ENCODE data around the gene SDC4.
A peak's percentile ranks its signal among the peaks of the same experiment; 100 is the strongest.

SDC4 gene

GRCh38 chr20:45318386-45318939, 29.8 kb downstream of the SDC4 start:
- no peak for DNase-seq (ENCODE audit: low read depth)

- no peak for DNase-seq (ENCODE audit: low read depth)
Observed at GRCh38 chr20:45317826-45318225, 30.4 kb downstream of the SDC4 start.

GRCh38 chr20:45316150-45317080, 31.8 kb downstream of the SDC4 start:
- no peak for DNase-seq (ENCODE audit: low read depth)

GRCh38 chr20:45315672-45316071, 32.6 kb downstream of the SDC4 start:
- DNase-seq (ENCODE audit: low read depth), result no peak

- no peak for DNase-seq (ENCODE audit: low read depth)
Observed at GRCh38 chr20:45313943-45314342, 34.3 kb downstream of the SDC4 start.

DNA sequence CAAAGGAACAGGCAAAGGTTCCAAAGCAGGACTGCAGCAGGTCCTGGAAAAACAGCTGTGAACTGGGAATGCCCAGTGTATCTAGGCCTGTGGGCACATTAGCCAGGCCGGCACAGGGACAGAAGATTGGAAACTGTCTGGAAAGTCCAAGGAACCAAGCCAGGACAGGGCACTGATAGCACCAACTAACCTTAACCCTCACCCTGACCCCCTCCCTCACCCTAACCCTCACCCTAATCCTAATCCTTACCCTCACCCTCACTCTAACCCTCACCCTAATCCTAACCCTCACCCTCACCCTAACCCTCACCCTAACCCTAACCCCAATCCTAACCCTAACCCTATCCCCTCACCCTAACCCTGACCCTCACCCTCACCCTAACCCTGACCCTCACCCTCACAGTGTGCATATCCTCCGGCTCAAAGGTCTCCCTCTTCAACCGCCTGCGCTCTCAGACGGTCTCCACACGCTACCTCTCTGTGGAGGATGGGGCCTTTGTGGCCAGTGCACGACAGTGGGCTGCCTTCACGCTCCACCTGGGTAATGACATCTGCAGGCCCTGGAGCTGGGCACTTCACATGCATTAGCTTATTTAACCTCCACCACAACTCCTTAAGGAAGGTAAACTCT, 35.0 kb downstream of the SDC4 start:
- no peak for DNase-seq (ENCODE audit: low read depth)

DNA sequence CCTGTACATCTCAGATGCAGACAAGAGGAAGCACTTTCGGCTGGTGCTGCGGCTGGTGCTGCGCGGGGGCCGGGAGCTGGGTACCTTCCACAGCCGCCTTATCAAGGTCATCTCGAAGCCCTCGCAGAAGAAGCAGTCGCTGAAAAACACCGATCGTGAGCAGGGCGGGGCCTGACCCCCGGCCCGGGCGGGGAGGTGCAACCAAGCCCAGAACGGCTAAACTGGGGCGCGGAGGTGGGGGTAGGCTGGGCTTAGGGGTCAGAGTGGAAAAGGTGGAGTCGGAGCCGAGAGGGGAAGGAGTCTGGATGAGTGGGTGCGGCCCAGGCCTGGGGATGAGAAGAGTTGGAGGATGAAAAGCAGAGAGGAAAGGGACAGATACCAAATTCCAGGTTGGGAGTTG, 36.0 kb downstream of the SDC4 start:
- DNase-seq (ENCODE audit: low read depth), result no peak

- DNase-seq (ENCODE audit: low read depth), result peak; percentile 60
Observed at GRCh38 chr20:45311589-45312211, 36.5 kb downstream of the SDC4 start.

DNA sequence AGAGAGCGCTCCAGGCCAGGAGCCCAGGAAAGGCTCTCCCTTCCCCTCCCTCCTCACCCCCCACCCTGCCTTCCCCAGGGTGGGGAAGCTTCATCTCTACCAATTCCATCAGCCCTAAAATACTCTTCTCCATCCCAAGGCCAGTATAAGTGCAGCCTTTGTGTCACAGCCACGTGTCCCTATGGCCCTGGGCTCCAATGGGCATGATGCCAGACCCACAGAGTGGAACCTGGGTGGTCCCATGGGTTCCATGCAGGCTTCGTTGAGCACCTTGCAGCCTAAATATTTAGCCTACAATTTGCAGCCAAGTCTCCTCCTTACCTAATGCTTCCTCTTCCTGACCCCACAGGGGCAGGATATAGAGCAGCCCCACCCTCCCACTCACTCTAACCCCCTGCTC, 39.1 kb downstream of the SDC4 start:
- DNase-seq (ENCODE audit: low read depth), result no peak

GRCh38 chr20:45308117-45308778, 40.0 kb downstream of the SDC4 start, which contains the start of gene MATN4:
TSS of gene MATN4 (minus strand) at chr20:45308299. CDS start at chr20:45305582, 2,717 bp downstream.
- DNase-seq (ENCODE audit: low read depth), result no peak

DNA sequence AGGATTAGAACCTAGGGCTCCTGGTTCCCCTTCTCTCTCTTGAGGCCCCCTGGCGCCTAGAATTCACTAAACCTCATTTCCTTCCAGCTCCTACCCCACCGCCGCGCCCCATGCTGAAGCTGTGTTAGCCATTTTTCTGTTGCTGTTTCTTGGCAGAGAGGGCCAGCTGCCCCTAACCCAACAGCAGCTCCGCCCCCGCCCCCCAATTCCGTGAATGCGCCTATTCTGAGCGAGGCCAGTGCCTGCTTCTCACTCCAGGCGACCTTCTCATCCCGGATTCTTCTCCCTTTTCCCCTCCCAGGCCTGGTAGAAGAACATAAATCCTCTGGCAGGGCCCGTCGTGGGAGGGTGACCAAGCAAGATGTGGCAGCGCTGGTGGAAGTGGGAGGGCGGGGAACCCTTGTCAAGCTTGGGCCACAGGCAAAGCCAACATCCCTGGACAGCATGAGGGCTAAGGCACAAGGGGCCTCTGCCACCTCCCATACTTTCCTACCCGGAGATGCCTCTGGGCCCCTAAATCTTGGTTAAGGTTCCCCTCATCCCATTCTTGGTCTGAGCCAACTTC, 41.1 kb downstream of the SDC4 start:
- no peak for DNase-seq (ENCODE audit: low read depth)

GRCh38 chr20:45306431-45306982, 41.7 kb downstream of the SDC4 start, which contains the start of gene RBPJL:
TSS of gene RBPJL (plus strand) at chr20:45306840. CDS start at chr20:45306923, 83 bp downstream.
- peak; percentile 38 for DNase-seq (ENCODE audit: low read depth)

DNA sequence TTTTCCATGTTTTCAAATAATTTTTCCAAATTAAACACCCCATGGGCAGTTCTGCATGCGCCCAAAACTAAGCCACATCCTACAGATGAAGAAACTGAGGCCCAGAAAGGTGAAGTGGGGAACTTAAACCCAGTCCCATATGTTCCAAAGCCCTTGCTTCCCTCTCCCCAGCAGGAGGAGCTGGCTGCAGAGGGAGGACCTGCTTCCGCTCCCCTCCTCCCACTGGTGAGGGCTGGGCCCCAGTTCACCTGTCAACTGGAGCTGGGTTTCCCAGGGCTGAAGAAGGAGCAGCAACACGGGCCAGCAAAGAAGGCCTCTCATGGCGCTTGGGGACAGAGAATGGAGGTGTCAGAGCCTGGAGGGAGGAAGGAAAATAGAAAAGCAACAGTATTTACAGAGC, 43.0 kb downstream of the SDC4 start:
- DNase-seq (ENCODE audit: low read depth), result no peak

GRCh38 chr20:45304464-45304999, 43.7 kb downstream of the SDC4 start:
- no peak for DNase-seq (ENCODE audit: low read depth)

- no peak for DNase-seq (ENCODE audit: low read depth)
Observed at GRCh38 chr20:45303586-45304463, 44.4 kb downstream of the SDC4 start.

- no peak for DNase-seq (ENCODE audit: low read depth)
Observed at GRCh38 chr20:45301824-45302271, 46.4 kb downstream of the SDC4 start.

DNA sequence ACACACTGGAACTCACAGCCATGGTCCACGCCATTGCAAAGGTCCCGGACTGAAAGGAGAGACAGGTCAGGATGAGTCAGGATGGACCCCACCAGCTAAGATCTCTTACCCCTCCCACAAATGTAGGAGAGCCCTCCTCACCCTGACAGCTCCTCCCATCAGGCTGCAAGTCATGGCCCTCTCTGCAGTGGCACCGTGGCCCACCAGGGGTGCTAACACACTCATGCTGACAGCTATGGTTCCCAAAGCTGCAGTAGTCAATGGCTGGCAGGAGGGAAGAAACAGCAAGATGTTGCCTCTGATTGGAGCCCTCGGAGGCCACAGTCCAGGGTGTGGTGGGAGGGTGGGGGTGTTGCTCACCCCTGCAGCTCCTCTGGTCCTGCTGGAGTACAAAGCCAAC, 47.3 kb downstream of the SDC4 start:
- no peak for DNase-seq (ENCODE audit: low read depth)

DNA sequence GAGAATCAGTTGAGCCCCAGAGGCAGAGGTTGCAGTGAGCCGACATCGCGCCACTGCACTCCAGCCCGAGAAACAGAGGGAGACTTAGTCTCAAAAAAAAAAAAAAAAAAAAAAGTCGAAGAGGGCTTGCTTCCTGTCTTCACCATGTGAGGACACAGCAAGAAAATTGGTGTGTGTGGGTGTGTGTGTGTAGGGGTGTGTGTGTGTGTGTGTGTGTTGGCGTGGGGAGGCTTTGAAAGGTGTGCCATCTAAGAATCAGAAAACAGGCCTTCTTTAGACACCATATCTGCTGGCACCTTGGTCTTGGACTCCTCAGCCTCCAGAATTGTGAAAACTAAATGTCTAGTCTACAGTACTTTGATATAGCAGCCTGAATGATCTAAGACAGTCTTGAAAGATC, 48.4 kb downstream of the SDC4 start:
- no peak for DNase-seq (ENCODE audit: low read depth)

- no peak for DNase-seq (ENCODE audit: low read depth)
Observed at GRCh38 chr20:45297786-45298497, 50.3 kb downstream of the SDC4 start.

All from stimulated activated CD8-positive, alpha-beta memory T cell treated with anti-CD3 and anti-CD28 coated beads, Interleukin-4, amount 100 ng/mL, for 24 hours (primary cell).